ENCODE data around the gene CACNA1F. TPM values are rescaled to one million over a fixed set of nuclear protein-coding genes. Genes with fewer than 3 reads are reported as not detected.
A peak's percentile ranks its signal among the peaks of the same experiment; 100 is the strongest.

CACNA1F gene
- total RNA-seq (under 1 TPM in 6 of 10 donors, not detected in 4; 0.05 to 0.42 (median 0.15) TPM), polyA plus RNA-seq (under 1 TPM; 0.03 to 0.07 TPM)
- long read RNA-seq, donor 1: 0 reads
- long read RNA-seq, donor 2: 0 reads
- long read RNA-seq, donor 3: 0 reads

GRCh38 chrX:49233176-49233575 lies at the start of gene CACNA1F:
CACNA1F (minus strand) TSS chrX:49233340; CDS start chrX:49233309, 31 bp downstream.
- no peaks in the 10 kb centered on the region for H3K36me3 ChIP-seq

GRCh38 chrX:49282647-49283011 lies 49.5 kb upstream of the CACNA1F start:
- intact Hi-C loops (cut with DNase I): no loop called here
- 25 to 37% methylated on average over 11 of the region's 11 CpGs for WGBS, 2 donors
- DNase-seq: no peak
- Histone ChIP-seq H3K9me3 (no peaks in the 10 kb centered on the region), H3K4me1 (peaks cover 0 to 8% (median 0%) of the 10 kb centered on the region in 9 donors), H3K27ac (no peak overlapping the region), H3K27me3 (peaks cover 0 to 14% (median 0%) of the 10 kb centered on the region in 7 donors), H3K4me3 (no peak overlapping the region), H3K36me3 (no peaks in the 10 kb centered on the region)
- ATAC-seq: peak; percentile 55 to 81 (median 69)
- peak in 7 of 9 donors; percentile 10 to 44 (median 21) for TF ChIP-seq CTCF (IDR thresholded peaks at IDR 0.05)

More at GRCh38 chrX:49233176-49233575, at the start of gene CACNA1F:
- Histone ChIP-seq H3K9me3 (peaks cover 0 to 12% (median 0%) of the 10 kb centered on the region in 11 donors), H3K4me1 (peaks cover 0 to 24% (median 0%) of the 10 kb centered on the region in 9 donors), H3K4me3 (peak within 1 kb of the TSS in 3 of 10 donors; percentile 18 to 28 (median 25)), H3K27me3 (no peaks in the 10 kb centered on the region), H3K27ac (no peak within 1 kb of the TSS)
- 89 to 94% methylated on average over 9 of the region's 9 CpGs for WGBS, 2 donors
- intact Hi-C loops (cut with DNase I): no loop called here
- TF ChIP-seq CTCF (IDR thresholded peaks at IDR 0.05): no peak
- no peak for DNase-seq
- no peak for ATAC-seq

- peaks cover 0 to 20% (median 9%) of the 10 kb centered on the region in 9 donors for H3K4me1 ChIP-seq
- TF ChIP-seq CTCF (IDR thresholded peaks at IDR 0.05): no peak
- no peaks in the 10 kb centered on the region for H3K9me3 ChIP-seq
- no peak overlapping the region for H3K27ac ChIP-seq
- ATAC-seq (no peak), DNase-seq (no peak)
- 93 to 98% methylated on average over 3 of the region's 3 CpGs for WGBS, 2 donors
- H3K4me3 ChIP-seq: no peak overlapping the region
- H3K27me3 ChIP-seq: peaks cover 0 to under 1% (median 0%) of the 10 kb centered on the region in 7 donors
- H3K36me3 ChIP-seq: no peaks in the 10 kb centered on the region
- intact Hi-C loops (cut with DNase I): loop anchor here in 2 of 10 donors (10.0 kb wide), 1 partner anchor 83 kb away; no protein-coding TSS in a partner anchor
These were observed 44.9 kb upstream of the CACNA1F start for GRCh38 chrX:49278081-49278480.

GRCh38 chrX:49277535-49277830 lies 44.3 kb upstream of the CACNA1F start:
- no peak for ATAC-seq
- intact Hi-C loops (cut with DNase I): loop anchor here in 2 of 10 donors (10.0 kb wide), 1 partner anchor 83 kb away; no protein-coding TSS in a partner anchor
- H3K27me3 ChIP-seq: peaks cover 0 to 4% (median 0%) of the 10 kb centered on the region in 7 donors
- no peaks in the 10 kb centered on the region for H3K9me3 ChIP-seq
- DNase-seq: no peak
- H3K4me1 ChIP-seq: peaks cover 0 to 24% (median 9%) of the 10 kb centered on the region in 9 donors
- no peak overlapping the region for H3K4me3 ChIP-seq
- peak overlapping the region in 3 of 10 donors; percentile 9 to 31 (median 20) for H3K27ac ChIP-seq
- WGBS, 2 donors: 72 to 73% methylated on average over 3 of the region's 3 CpGs
- no peaks in the 10 kb centered on the region for H3K36me3 ChIP-seq
- TF ChIP-seq CTCF (IDR thresholded peaks at IDR 0.05): no peak

Data from heart right ventricle (tissue), 16 donors.